NCI-H146 treated with DMSO at 0.1 percent for 48 hours (cell line): Measurements from ENCODE around the gene OR2T6.
"Not testable (repeated sequence)": the region's sequence is repeated elsewhere in the genome, so short reads cannot be mapped to it uniquely, and the experiment has no call there.

ENCODE experiments used
- DNase-seq: peaks from one replicate; lab custom pipeline; 2025; ENCODE audit not compliant: unreplicated experiment; lab: John Stamatoyannopoulos, UW

OR2T6 gene

DNA sequence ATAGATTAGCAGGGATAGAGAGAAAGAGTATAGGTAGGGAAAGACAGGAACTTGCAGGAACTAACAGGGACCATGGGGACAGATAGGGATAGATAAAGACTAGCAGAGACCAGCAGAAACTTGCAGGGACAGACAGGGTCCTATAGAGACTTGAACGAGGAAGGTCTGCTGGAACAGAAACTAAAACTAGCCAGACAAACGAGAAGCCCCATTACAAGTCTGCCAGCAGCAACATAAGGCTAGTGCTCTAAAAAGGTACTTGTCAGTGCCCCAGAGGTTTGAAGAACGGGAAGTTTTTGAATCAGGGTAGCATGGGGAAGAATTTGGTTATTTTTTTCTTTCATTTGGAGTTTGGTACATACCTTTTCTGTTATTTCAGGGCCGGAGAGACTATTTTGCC is 56.7 kb downstream of the OR2T6 start:
- DNase-seq, result not testable (repeated sequence)

DNA sequence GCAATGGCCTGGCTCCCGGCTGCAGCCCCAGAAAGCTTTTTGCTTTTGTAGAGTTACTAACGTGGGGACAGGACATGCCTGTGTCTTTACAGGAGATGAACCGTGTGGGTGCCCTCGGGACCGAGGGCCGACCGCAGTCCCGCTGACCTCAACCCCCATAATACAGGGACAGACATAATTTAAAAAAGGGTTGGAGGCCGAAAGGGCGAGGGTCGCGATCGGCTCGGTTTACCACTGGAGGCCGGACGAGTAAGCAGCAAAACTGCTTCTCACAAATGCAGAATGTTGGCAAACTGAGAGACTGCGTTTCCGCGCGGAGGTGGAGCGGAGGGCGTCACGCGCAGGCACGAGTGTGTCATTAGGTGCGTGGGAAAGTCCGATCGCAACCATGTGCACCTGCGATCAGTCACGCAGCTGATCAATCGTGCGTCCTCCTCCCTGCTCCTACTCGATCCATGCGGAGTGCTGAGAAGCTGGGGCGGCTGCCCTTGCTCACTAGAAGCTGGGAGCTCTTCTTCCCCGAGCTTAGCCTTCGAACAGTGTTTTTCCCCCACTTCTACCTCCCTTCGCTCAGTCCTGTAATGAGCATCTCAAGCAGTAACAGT is 58.4 kb downstream of the OR2T6 start:
- not testable (repeated sequence) for DNase-seq

DNA sequence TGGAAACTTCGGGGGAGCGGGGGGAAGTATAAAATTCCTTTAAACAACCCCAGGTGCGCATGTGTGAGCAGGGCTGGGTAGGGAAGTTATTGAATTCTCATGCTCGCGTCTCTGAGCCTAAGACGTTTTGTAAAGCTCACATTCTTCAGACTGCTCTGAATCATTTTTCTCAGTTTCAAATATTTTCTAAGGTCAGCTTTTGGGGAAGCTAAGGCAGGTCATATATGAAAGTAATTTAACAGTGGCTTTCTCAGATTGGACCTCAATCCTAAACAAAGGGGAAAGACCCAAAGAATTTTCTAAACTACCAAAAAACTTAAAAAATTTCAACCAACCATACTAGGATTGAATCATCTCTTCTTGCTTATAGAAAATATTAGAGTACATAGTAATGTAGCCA is 59.4 kb downstream of the OR2T6 start:
- DNase-seq, result not testable (repeated sequence)

DNA sequence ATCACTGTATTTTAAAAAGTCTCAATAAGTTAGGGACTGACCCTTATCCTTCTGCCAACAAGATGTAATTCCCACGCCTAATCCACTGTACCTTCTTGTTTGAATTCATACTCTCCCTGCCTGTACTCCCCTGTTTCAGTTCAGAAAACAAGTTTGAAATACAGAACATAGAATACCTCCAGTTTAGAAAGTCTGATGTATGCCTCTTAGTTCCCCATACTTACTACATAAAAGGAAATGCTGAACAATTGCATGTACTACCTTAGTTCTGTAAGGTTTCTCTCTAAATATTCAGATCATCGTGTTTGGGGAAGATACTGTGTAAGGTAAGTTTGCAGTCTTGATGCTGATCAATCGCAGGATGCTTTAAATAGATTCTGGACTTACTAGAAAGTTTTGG is 60.8 kb downstream of the OR2T6 start:
- not testable (repeated sequence) for DNase-seq

DNA sequence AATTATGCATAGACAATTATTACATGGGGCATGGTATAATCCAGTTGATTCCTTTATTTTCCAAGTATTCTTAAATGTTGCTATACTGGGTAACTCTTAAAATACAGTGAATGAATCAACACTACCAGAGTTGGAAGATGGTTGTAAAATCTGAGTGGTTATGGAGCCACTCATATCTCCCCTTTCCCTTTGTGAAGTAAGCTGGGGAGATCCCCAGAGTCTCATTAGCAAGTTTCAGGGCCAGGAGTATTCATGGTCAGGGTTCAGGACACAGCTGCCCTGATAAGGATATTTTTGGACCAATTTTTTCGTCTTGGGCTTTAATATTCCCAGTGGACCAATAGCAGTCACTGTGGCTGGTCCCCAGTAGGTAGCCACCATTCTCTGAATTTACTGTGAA is 63.1 kb downstream of the OR2T6 start:
- not testable (repeated sequence) for DNase-seq

DNA sequence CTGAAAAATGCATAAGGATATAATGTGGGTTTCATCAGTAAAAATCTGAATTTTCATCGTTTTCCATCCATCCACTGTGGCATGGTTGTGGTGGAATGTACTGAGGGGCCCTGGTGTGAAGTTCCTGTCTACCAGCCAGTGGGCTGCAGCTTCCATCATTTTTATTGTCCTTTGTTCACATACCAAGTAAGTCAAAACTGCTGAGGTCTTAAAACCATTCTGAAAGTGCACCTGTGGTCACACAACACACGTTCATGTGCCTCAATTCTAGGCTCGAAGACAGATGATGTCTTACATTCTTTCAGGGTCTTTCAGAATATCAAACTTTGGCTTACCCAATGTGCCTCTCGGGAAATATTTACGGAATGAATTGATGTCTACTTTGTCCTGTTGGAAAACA is 63.7 kb downstream of the OR2T6 start:
- DNase-seq, result not testable (repeated sequence)
